Dendritic cell treated with granulocyte-macrophage colony-stimulating factor and Interleukin-4, amounts not matched to agents 40 ng/mL and 50 ng/mL, for 4 days (primary cell): ENCODE measurements around the gene EPHA6.
"Not testable (repeated sequence)": the region's sequence is repeated elsewhere in the genome, so short reads cannot be mapped to it uniquely, and the experiment has no call there.

Experiments used
- H3K27ac Mint-ChIP-seq: one replicate; pipeline ENCODE4 v1.8.0; 2022; ENCODE audit warnings: mild to moderate bottlenecking, mixed read lengths
- H3K27me3 Mint-ChIP-seq: one replicate; pipeline ENCODE4 v1.8.0; 2022; ENCODE audit warnings: mild to moderate bottlenecking, mixed read lengths
- H3K36me3 Mint-ChIP-seq: one replicate; pipeline ENCODE4 v1.8.0; 2022; ENCODE audit warnings: low read depth, mixed read lengths
- H3K4me1 Mint-ChIP-seq: one replicate; pipeline ENCODE4 v1.8.0; 2022; ENCODE audit warnings: low read depth, mixed read lengths
- H3K4me3 Mint-ChIP-seq: one replicate; pipeline ENCODE4 v1.8.0; 2022; ENCODE audit warnings: mild to moderate bottlenecking, moderate library complexity, mixed read lengths
- H3K9me3 Mint-ChIP-seq: one replicate; pipeline ENCODE4 v1.8.0; 2022; ENCODE audit warnings: mixed read lengths
- intact Hi-C: fragments of 100-400 bp; cut with micrococcal nuclease; formaldehyde crosslinking; loops from one replicate; pipeline ENCODE4 v1.15.0; 2022

Gene EPHA6

DNA sequence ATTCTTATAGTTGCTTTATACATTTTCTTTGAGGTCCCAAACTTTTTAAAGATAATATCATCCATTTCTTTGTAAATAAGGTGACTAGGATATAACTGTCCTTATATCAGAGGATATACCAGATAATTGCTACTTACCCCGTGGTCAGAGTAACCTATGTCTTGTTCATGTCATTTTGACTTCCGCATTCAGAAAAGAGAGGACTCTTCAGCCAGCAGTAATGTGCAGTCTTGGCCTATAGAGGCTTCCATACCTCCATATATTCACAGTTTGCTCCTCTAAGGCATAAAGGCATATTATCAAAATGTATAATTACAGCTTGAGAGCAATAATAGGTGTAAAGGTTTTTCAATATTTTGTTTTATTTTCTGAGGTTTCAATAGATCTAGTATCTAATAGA is 38.5 kb downstream of the EPHA6 start:
- intact Hi-C loops, result no loop called here
- no peak overlapping the region for H3K27ac Mint-ChIP-seq
- H3K36me3 Mint-ChIP-seq, result no peaks in the 10 kb centered on the region
- no peak overlapping the region for H3K4me3 Mint-ChIP-seq
- H3K4me1 Mint-ChIP-seq, result no peaks in the 10 kb centered on the region
- no peaks in the 10 kb centered on the region for H3K9me3 Mint-ChIP-seq
- no peaks in the 10 kb centered on the region for H3K27me3 Mint-ChIP-seq

DNA sequence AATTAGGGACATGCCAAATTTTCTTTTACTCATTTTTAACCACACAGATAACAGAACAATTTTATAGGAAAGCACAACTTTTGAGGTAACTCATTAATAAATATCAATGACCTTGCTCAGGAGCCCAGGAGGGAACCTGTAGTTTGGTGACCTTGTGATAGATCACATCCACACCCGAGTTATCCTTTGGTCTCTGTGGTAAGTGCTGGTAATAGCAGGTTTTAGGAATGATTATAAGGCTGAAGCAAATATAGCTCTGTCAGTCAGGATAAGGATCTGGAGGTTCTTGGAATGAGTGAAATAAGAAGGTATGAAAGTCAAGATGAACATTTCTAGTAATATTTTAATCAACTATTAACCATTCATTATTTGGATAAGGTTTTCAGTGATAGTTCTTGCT is 46.5 kb downstream of the EPHA6 start:
- Mint-ChIP-seq H3K27ac (no peak overlapping the region), H3K27me3 (no peaks in the 10 kb centered on the region), H3K36me3 (no peaks in the 10 kb centered on the region), H3K9me3 (no peaks in the 10 kb centered on the region), H3K4me1 (no peaks in the 10 kb centered on the region), H3K4me3 (no peak overlapping the region)
- intact Hi-C loops, result no loop called here

DNA sequence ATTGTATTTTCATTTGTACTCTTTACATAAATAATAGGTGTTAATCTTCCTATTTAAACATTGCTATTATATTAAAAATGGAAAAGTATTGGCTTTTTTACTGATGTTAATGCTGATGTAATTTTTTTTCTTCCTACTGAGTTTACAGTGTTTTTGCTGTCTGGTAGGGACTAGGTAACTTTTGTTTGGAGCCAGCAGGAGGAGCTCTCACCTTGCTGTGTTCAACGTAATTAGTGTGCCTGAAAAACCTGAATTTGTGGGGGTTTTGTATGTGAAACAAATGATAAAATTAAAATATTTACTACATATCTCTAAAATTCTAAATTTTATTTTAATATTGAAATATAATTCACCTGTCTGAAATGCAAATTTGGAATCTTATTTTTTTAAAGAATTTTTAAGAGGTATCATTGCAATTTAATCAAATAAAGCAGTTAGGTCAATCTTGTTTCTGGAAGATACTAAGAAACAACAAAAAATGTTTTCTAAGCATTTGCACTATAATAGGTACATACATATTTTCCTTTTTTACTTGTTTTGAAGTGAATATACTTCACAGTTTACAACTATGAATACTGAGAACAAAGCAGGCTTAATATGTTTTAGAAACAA is 48.8 kb downstream of the EPHA6 start:
- no peaks in the 10 kb centered on the region for H3K27me3 Mint-ChIP-seq
- no peaks in the 10 kb centered on the region for H3K4me1 Mint-ChIP-seq
- H3K4me3 Mint-ChIP-seq, result no peak overlapping the region
- no peak overlapping the region for H3K27ac Mint-ChIP-seq
- intact Hi-C loops, result no loop called here
- H3K9me3 Mint-ChIP-seq, result no peaks in the 10 kb centered on the region
- H3K36me3 Mint-ChIP-seq, result no peaks in the 10 kb centered on the region

DNA sequence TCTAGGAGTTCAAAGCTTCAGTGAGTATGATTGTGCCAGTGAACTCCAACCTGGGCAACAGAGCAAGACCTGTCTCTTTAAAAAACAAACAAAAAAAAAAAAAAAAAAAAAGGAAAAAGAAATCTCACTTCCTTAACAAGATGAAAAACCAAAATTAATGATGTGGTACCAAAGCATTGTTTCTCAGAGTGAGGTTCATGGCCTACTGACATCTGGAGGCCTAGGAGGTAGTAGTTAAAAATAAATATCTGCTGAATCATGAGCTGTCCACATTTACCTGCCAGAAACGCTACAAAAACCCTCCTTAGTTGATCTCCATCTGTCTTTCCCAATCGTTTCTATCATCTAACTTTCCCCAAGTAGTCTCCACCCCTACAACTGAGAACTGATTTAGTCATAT is 51.2 kb downstream of the EPHA6 start:
- Mint-ChIP-seq H3K36me3 (no peaks in the 10 kb centered on the region), H3K27ac (no peak overlapping the region), H3K4me3 (no peak overlapping the region), H3K9me3 (no peaks in the 10 kb centered on the region), H3K4me1 (no peaks in the 10 kb centered on the region), H3K27me3 (no peaks in the 10 kb centered on the region)
- intact Hi-C loops, result no loop called here

DNA sequence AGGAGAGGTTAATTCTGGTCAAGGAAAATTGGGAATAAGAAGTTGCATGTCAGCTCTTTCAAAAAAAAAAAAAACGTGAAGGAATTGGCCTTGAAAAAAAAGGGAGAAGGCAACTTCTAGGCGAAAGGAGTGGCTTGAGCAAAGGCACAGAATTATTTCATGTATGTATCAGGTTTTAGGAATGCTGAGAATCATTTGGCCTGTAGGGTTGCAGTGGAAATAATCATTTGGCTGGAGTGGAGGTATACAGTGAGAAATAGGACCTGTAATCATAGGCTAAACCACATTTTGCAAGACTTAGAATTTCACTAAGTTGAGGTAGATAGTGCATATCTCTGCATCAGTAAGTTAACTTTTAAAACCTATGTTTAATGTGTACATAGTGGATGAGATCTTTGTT is 54.9 kb downstream of the EPHA6 start:
- Mint-ChIP-seq H3K4me3 (no peak overlapping the region), H3K9me3 (no peaks in the 10 kb centered on the region), H3K36me3 (no peaks in the 10 kb centered on the region), H3K27me3 (no peaks in the 10 kb centered on the region), H3K27ac (no peak overlapping the region), H3K4me1 (no peaks in the 10 kb centered on the region)
- intact Hi-C loops, result no loop called here

DNA sequence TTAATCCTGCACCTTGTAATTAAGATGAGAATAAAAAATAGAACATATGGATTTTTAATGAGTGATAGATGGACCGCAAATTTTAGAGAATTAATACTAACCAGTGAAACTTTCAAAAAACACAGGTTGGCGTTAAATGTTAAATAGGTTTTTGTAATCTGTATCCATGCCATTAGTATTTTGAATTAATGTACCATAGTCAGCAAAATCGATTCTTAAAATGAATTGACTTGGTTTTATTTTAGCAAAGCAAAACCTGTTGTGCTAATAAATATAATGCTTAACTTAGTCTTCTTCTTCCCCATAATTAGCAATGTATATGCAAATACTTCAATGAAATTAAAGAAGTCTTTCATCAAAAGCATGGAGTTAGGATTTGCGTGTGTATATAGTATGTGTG is 63.1 kb downstream of the EPHA6 start:
- Mint-ChIP-seq H3K27me3 (no peaks in the 10 kb centered on the region), H3K9me3 (no peaks in the 10 kb centered on the region), H3K36me3 (no peaks in the 10 kb centered on the region), H3K4me1 (no peaks in the 10 kb centered on the region), H3K4me3 (no peak overlapping the region), H3K27ac (no peak overlapping the region)
- intact Hi-C loops, result no loop called here

DNA sequence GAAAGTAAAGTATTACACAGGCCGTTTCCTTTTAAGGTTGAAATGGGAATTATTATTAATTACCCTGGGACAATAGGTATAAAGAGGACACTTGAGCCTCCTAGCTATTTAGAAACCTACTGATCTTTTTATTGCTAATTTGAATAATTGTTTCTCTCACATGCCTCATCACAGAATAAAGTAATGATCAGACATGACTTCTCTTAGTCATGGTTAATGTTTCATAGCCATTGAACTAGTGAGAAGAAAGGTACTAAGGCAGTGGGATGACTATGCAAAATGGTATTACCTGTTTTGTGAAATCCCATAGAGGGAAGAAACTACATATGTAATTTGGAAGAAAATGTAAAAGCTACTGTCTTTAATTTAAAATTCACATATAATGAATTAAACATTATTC is 85.6 kb downstream of the EPHA6 start:
- H3K36me3 Mint-ChIP-seq, result no peaks in the 10 kb centered on the region
- no peak overlapping the region for H3K27ac Mint-ChIP-seq
- no peaks in the 10 kb centered on the region for H3K9me3 Mint-ChIP-seq
- intact Hi-C loops, result no loop called here
- H3K4me3 Mint-ChIP-seq, result no peak overlapping the region
- no peaks in the 10 kb centered on the region for H3K27me3 Mint-ChIP-seq
- no peaks in the 10 kb centered on the region for H3K4me1 Mint-ChIP-seq

DNA sequence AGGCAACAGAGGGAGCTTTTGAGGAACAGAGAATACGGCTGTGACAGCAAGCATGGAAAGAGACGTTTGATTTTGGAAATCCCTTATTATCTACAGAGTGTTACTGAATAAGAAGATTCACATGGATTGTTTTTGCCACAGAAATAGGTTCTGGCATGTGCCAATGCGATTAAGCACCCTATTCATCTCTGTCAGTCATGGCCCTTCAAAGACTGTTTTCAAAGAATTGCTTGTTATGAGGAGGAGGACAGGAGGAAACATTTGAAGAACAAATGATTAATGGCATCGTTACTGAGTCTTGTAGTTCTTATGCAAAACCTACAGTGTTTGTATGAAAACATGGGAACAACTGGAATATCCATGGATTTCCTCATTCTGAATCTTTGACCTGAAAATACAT is 86.2 kb downstream of the EPHA6 start:
- H3K36me3 Mint-ChIP-seq, result no peaks in the 10 kb centered on the region
- no peaks in the 10 kb centered on the region for H3K9me3 Mint-ChIP-seq
- H3K4me3 Mint-ChIP-seq, result no peak overlapping the region
- no peaks in the 10 kb centered on the region for H3K27me3 Mint-ChIP-seq
- H3K4me1 Mint-ChIP-seq, result no peaks in the 10 kb centered on the region
- intact Hi-C loops, result no loop called here
- H3K27ac Mint-ChIP-seq, result no peak overlapping the region

DNA sequence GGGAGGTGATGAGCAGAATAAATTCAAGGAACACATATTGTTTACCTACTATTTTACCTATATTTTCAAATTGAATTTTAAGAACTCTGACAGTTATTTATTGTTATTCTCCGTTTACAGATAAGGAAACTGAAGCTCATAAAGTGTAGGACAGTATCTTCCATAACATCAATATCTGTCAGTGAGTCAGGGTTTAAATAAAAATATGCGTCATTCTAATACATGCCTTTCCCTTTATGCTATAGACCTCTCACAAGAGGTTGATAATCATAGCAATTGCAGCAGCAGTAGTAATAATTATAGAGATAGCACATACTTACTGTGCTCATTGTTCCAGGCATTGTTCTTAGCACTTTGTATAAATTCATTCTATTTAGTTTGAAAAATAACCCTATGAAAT is 101.1 kb downstream of the EPHA6 start:
- H3K36me3 Mint-ChIP-seq, result no peaks in the 10 kb centered on the region
- intact Hi-C loops, result no loop called here
- no peaks in the 10 kb centered on the region for H3K4me1 Mint-ChIP-seq
- H3K9me3 Mint-ChIP-seq, result peaks cover 7% of the 10 kb centered on the region
- H3K4me3 Mint-ChIP-seq, result no peak overlapping the region
- H3K27me3 Mint-ChIP-seq, result no peaks in the 10 kb centered on the region
- no peak overlapping the region for H3K27ac Mint-ChIP-seq

DNA sequence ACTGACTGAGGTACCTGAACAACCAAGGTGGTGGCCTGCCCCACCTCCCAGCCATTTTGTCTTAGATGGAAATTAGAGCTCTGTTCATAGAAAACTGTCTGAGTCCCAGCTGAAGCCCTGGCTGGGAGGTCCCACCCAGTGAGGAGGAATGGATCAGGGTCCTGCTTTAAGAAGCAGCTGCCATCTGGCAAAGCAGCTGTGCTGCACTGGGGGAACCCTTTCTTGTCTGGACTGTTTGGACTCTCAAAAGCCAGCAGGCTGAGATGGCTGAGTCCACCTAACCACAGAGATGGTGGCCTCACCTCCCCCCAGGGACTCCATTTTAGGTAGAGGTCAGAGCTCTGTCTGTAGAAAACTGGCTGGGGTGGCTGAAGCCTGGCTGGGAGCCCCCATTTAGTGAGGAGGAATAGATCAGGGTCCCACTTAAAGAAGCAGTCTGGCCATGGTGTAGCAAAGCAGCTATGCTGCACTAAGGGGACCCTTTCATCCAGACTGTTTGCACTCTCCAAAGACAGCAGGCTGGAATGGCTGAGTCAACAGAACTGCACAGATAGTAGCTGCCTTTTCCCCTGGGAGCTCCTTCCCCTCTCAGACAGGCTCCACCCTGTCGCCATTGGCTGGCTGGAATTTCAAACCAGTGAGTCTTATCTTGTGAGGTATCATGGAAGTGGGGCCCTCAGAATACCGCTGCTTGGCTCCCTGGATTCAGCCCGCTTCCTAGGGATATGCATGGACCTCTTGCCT is 116.9 kb downstream of the EPHA6 start:
- Mint-ChIP-seq H3K27me3 (no peaks in the 10 kb centered on the region), H3K4me3 (no peak overlapping the region), H3K27ac (no peak overlapping the region), H3K36me3 (no peaks in the 10 kb centered on the region), H3K4me1 (no peaks in the 10 kb centered on the region), H3K9me3 (peaks cover 40% of the 10 kb centered on the region)
- intact Hi-C loops, result no loop called here

DNA sequence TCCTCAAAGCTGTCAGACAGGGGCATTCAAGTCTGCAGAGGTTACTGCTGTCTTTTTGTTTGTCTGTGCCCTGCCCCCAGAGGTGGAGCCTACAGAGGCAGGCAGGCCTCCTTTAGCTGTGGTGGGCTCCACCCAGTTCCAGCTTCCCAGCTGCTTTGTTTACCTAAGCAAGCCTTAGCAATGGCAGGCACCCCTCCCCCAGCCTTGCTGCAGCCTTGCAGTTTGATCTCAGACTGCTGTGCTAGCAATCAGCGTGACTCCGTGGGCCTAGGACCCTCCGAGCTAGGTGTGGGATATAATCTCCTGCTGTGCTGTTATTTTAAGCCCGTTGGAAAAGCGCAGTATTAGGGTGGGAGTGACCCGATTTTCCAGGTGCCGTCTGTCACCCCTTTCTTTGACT is 127.7 kb downstream of the EPHA6 start:
- H3K27me3 Mint-ChIP-seq, H3K4me3 Mint-ChIP-seq, H3K27ac Mint-ChIP-seq, H3K36me3 Mint-ChIP-seq, intact Hi-C loops, H3K4me1 Mint-ChIP-seq: not testable (repeated sequence)
- peaks cover 62% of the 10 kb centered on the region for H3K9me3 Mint-ChIP-seq

DNA sequence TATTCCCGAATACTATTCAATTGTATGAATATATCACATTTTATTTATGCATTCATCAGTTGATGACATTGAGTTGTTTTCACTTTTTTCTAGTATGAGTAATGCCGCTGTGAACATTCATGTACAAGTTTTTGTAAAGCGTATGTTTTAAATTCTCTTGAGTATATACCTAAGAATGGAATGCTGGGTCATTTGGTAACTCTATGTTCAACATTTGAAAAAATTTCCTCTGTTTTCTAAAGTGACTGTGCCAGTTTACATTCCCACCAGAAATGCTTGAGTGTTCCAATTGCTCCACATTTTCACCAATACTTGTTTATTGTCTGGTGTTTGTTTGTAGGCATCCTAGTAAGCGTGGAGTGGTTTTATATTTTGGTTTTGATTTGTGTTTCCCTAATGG is 144.5 kb downstream of the EPHA6 start:
- no peak overlapping the region for H3K27ac Mint-ChIP-seq
- H3K4me3 Mint-ChIP-seq, result no peak overlapping the region
- peaks cover 21% of the 10 kb centered on the region for H3K9me3 Mint-ChIP-seq
- no peaks in the 10 kb centered on the region for H3K4me1 Mint-ChIP-seq
- no peaks in the 10 kb centered on the region for H3K36me3 Mint-ChIP-seq
- intact Hi-C loops, result no loop called here
- no peaks in the 10 kb centered on the region for H3K27me3 Mint-ChIP-seq

DNA sequence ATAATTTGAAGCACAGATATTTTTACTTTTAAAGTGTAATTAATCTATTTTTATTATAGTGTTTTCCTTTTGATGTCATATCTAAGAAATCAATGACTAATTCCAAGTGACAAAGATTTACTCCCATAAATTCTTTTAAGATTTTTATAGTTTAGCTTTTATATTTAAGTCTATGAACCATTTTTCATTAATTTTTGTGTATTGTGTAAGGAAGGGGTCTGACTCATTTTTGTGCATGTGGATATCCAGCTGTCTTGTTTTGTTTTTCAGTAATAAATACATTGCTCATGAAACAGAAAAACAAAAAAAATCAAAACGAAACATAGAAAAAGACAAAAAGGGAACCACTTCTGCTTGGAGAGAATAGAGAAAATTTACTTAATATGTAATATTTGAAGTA is 145.1 kb downstream of the EPHA6 start:
- H3K4me1 Mint-ChIP-seq, result no peaks in the 10 kb centered on the region
- no peak overlapping the region for H3K27ac Mint-ChIP-seq
- no peak overlapping the region for H3K4me3 Mint-ChIP-seq
- H3K9me3 Mint-ChIP-seq, result peaks cover 15% of the 10 kb centered on the region
- intact Hi-C loops, result no loop called here
- no peaks in the 10 kb centered on the region for H3K36me3 Mint-ChIP-seq
- no peaks in the 10 kb centered on the region for H3K27me3 Mint-ChIP-seq

DNA sequence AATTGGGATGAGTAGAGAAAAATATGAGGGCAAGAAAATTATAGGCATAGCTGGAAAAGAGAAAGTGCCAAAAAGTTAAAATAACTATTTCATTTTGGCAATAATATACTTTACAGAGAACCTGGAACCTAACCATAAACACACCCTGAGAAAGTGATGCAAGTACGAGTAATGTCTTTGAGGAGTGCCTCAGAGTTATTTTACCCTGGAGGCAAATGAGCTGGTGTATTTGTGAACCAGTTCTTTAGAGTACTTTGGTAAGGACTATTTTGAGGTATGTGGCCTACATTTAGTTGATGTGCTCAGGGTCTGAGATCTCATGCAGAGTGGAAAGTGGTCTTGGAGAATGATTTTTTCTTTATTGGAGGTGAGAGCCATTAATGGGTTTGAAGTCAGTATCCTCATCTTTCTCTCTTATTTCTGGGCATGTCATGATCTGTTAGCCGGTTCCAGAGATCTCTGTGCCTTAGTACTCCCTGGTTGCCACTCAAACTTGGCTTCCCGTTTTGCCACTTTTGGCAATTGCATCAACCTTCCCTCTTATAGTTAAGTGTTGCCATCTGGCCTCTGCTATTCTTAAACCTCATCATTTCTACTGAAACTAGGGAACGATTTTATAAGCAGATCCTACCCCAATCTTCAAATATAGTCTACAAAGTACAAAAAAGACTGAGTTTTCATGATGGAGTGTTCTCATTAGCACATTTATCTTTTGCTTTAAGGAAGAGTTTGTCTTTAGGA is 145.7 kb downstream of the EPHA6 start:
- Mint-ChIP-seq H3K36me3 (no peaks in the 10 kb centered on the region), H3K4me1 (no peaks in the 10 kb centered on the region), H3K27ac (no peak overlapping the region), H3K4me3 (no peak overlapping the region), H3K9me3 (peaks cover 13% of the 10 kb centered on the region), H3K27me3 (no peaks in the 10 kb centered on the region)
- intact Hi-C loops, result no loop called here
